GM19324 (cell line): Measurements from ENCODE around the gene LRRC75A.

Experiments used
- ATAC-seq: cut with Tn5 transposase; IDR thresholded peaks from one replicate; pipeline ENCODE4 v1.9.1; 2021; ENCODE audit warnings: mild to moderate bottlenecking, moderate library complexity; ENCODE audit not compliant: unreplicated experiment, low FRiP score

LRRC75A gene

DNA sequence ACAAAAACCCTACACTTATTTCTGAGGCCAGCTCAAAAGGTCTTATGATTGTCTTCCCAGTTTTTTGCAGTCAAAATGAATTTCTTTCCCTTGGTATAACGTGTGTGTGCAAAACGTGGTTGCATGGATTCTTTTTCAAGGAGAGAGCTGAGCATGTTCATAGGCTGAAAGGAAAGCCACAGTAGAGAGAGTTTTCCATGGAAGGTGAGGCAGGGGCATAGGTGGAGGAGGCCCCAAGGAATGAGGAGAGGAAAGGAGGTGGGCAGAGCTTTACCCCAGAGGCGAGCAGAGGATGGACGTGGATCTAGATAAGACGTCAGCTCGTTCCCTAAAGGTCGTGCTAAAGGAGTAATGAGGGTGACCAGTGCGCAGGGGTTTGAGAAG, 53.8 kb downstream of the LRRC75A start:
- ATAC-seq = peak; percentile 7

DNA sequence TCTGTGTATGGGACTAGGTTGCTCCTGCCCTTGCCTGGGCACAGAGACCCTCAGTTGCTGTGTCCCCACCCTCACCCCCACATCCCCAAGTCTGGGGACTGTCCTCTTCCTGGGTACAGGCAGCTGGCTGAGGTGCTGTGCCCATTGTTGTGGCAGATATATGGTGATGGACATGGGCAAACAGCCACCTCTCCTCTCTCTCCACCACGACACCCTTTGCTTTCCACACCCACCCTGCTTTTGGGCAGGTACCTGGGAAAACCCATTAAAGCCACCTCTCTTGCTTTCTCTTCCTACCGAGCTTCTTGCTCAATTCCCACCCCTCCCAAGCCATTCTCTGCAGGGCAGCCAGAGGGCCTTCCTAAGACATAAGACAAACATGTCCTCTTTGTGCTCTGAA, 54.9 kb downstream of the LRRC75A start:
- no peak for ATAC-seq

DNA sequence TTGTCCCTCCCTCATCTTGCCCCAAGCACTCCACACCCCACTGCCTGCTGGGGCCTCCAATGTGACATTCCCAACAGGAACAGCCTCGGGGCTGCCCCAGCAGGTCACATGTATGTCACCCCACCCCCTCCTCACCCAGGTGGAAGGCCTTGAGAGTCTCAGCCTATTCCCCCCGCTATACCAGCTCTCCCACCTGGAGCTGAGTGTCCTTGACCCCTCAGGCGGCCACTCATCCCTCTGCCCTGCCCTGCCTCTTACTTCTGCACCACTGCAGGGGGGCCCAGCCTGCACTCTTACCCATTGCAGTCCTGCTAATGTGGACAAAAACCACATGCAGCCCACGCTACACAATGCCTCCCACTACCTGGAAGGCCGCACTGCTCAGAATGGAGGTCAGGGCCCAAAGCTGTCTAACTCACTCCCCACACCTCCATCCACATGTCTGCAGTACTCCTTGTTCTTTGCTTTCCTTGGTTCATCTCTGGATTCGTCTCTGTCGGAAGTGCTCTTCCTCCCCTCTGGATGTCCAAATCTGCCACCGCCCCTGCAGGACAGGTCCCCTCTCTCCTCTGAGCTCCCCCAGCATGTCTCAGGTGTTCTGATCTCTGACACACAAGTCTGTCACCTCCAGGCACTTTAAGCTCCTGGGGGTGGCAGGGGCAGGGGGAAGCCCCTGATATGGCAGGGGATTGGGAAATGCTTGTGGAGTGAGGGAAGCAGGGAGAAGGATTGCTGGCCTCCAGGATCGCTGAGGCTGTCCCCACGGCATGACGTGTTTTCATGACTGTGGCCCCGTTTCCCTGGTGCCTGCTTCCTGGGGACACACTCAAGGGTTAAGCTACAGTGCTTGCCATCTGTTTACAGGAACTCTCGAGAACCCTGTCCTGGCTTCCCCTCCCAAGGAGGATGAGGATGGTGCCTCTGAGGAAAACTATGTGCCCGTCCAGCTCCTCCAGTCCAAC, 55.8 kb downstream of the LRRC75A start:
- ATAC-seq = no peak

DNA sequence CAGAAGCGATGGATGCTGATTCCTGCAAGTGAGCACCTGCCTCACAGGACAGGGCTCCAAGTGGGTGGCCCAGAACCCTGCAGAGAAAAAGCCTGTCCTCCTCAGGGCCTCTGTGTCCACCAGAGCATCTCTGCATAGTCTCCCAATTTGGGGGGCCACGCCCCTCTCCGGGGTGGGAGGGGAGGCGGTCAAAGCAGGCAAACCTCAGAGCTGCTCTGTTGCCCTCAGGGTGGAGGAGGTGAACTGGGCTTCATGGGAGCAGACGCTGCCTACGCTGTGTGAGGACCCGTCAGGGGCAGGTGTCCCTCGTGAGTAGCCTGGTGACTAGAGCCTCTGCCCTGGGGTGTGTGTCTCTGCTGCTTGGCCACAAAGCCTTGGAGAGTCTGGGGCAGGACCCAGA, 57.3 kb downstream of the LRRC75A start:
- no peak for ATAC-seq

DNA sequence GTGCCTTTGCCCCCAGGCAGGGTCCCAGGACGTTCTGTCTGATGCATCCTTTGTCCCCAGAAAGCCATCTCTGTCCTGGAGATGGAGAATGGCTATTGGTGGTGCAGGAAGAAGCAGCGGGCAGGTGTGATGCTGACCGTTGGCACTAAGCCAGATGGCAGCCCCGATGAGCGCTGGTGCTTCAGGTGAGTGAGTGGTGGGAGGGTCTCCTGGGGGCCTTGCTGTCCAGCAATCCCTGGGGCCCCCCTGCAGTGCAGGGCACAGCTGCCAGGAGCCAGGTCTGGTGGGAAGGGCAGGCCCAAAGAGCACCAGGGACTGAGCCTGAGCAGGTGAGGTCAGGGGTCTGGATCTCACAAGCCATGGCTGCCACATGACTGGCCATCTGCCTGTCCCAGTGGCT, 58.5 kb downstream of the LRRC75A start:
- no peak for ATAC-seq

DNA sequence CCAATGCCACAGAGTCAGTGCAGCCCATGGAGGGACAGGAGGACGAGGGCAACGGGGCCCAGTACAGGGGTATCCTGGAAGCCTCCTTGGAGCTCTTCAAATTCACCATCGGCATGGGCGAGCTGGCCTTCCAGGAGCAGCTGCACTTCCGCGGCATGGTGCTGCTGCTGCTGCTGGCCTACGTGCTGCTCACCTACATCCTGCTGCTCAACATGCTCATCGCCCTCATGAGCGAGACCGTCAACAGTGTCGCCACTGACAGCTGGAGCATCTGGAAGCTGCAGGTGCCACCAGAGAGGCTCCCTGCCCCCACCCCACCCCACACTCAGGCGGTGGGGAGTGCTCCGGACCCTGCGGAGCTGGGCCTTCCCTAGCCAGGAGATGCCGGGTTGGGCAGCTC, 60.0 kb downstream of the LRRC75A start:
- ATAC-seq = no peak

DNA sequence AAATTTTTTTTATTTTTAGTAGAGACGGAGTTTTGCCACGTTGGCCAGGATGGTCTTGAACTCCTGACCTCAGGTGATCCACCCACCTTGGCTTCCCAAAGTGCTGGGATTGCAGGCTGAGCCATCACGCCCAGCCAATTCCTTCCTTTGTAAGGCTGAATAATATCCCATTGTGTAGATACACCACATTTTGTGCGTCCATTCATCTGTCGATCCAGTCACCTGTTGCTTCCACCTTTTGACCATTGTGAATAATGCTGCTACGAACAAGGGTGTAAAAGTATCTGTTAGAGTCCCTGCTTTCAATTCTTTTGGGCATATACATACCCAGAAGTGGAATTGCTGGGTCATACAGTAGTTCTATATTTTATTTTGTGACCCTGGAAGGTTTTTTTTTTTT, 61.3 kb downstream of the LRRC75A start:
- ATAC-seq = no peak

DNA sequence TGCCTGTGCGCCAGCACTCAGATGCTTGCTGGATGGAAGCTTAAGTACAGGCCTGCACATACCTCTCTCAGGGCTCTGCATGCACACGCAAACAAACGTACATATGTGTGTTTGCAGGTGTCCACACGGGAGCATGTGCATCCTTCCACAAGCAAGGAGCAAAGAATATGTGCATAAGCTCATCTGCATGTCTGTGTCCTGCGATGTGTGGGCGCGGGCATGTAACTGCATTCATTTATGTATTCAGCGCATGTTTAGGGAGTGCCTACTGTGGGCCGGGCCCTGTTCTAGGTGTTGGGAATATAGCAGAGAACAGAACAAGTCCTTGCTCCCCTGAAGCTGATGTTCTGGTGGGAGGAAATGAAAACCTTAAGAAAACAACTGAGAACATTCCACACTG, 62.9 kb downstream of the LRRC75A start:
- ATAC-seq = no peak

DNA sequence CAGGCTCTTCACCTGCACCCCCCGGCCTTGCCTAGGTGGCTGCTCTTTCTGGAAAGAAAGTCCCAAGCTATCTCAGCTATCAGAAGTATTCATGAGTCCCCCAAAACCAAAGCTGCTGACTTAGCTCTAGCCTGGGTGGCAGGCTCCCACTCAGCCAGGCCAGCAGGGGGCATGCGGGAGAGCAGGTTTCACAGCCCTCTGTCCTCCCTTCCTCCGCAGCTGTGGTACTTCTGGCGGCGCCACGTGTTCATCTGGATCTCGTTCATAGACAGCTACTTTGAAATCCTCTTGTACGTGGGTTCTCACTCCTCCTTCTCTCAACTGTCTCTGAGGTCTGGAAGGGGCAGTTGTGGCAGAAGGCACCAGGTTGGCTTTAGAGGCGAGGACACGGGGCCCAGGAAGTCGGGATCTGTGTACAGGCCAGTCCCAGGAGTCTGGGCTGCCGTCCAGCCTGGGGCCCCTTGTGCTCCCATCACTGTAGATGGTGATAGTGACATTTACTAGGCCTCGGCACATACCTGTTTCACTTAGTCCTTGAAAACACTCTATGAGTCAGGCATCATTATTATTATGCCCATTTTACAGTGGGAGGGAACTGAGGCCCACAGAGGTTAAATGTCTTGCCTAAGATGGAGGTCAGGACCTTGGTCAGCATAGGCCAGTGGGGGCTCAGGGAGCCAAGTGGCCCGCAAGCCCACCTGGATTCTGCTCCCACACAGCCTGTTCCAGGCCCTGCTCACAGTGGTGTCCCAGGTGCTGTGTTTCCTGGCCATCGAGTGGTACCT, 63.7 kb downstream of the LRRC75A start:
- ATAC-seq = no peak

DNA sequence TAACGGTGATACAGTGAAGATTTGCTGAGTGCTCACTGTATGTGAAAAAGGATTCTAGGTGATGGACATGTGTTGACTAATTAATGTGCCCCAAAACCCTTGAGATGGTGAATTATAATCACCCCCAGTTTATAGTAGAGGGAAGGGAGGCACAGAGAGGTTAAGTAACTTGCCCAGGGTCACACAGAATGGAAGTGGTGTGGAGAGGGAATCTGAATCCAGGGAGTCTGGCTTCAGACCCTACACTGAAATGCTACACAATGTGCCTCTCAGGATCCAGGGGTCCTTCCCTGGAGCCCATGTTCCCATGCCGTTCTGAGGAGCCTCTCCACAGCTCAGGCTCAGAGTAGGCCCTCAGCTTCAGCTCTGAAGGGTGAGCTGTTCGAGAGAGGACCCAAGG, 65.0 kb downstream of the LRRC75A start:
- no peak for ATAC-seq

DNA sequence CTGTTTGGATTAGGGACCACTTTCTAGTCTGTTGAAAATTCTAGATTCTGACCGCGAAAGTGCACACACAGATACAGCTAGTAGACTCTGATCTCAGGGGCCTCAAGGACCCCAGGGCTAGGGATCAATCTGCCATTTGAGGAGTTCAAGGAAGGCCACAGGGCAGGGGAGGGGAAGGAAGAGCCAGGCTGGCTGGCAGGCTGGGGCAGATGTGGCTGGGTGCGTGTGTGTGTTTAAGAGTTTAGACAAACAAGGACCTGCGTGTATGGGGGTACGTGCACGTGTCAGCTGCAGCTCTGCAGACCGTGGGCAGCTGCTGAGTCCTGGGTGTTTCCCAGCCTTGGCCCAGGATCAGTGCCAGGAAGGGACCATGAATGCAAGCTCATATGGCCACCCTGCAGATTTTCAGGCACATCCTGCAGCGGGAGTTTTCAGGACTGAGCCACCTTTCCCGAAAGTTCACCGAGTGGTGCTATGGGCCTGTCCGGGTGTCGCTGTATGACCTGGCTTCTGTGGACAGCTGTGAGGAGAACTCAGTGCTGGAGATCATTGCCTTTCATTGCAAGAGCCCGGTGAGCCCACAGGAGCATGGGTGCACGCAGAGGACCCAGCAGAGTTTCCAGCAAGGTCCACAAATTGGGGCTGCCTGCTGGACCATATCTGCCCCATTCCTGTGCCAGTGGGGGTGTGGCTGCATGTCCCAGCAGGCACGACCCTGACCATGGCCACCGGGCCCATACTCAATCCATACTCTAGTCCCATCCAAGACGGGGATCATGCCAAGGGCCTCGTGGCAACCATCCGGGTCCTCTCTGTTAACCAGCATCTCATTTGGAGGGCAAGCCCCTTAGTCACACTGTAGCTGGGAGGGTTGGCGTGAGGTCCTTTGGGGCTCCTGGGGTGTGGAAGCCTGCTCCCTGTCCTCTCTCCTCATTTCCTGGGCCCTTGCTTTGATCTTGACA, 66.0 kb downstream of the LRRC75A start:
- ATAC-seq = no peak

DNA sequence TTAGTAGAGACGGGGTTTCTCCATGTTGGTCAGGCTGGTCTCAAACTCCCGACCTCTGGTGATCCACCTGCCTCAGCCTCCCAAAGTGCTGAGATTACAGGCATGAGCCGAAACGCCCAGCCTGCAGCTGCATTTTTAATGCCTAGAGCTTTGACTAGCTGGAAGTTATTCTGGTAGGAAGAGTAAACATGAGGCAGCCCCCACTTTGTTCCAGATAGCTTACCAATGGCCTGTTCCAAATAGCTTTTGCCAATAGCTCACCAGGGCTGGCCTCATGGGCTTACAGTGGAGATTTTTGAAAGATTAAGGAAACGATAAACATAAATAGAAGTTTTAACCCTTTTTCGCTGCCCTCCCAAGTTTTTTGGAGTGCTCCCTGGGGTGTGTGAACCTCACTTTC, 66.8 kb downstream of the LRRC75A start:
- ATAC-seq = no peak

DNA sequence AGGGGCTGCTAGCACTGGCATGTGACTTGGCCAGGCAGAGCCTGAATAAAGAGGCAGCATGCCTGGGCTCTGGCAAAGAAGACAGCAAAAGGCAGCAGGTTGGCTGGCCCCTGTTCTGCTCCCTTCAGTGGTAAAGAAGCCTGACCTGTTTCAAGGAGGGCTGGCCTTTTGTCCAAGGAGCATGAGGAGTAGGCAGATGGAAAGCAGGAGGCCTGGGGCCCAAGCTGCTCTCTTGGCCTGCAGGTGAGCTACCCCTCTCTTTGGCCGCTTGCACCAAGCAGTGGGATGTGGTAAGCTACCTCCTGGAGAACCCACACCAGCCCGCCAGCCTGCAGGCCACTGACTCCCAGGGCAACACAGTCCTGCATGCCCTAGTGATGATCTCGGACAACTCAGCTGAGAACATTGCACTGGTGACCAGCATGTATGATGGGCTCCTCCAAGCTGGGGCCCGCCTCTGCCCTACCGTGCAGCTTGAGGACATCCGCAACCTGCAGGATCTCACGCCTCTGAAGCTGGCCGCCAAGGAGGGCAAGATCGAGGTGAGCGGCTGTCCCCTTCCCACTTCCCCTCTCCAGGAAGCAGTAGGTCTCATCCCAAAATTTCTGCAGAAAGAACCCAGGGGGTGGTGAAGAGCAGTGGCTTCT, 68.6 kb downstream of the LRRC75A start:
- no peak for ATAC-seq

DNA sequence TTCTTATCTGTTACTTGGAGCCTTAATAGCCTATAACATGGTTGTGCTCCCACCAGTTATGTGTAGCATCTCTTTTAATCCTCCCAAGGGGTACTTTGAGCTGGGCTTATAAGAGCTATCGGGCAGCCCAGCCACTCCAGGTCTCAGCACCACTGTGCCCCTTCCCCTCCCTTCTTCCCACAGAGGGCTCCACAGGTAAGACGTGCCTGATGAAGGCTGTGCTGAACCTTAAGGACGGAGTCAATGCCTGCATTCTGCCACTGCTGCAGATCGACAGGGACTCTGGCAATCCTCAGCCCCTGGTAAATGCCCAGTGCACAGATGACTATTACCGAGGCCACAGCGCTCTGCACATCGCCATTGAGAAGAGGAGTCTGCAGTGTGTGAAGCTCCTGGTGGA, 69.6 kb downstream of the LRRC75A start:
- ATAC-seq = no peak

DNA sequence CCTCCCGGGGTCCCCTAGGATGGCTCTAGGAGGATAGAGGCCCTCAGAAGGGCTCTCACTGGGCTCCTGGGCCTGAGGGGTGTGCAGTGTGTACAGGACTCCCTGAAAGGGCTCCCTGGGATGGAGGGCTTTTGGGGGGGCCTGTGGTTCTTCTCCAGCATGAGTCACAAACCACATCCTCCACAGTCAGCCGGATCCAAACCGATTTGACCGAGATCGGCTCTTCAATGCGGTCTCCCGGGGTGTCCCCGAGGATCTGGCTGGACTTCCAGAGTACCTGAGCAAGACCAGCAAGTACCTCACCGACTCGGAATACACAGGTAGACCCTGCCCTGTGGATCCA, 72.1 kb downstream of the LRRC75A start:
- no peak for ATAC-seq

DNA sequence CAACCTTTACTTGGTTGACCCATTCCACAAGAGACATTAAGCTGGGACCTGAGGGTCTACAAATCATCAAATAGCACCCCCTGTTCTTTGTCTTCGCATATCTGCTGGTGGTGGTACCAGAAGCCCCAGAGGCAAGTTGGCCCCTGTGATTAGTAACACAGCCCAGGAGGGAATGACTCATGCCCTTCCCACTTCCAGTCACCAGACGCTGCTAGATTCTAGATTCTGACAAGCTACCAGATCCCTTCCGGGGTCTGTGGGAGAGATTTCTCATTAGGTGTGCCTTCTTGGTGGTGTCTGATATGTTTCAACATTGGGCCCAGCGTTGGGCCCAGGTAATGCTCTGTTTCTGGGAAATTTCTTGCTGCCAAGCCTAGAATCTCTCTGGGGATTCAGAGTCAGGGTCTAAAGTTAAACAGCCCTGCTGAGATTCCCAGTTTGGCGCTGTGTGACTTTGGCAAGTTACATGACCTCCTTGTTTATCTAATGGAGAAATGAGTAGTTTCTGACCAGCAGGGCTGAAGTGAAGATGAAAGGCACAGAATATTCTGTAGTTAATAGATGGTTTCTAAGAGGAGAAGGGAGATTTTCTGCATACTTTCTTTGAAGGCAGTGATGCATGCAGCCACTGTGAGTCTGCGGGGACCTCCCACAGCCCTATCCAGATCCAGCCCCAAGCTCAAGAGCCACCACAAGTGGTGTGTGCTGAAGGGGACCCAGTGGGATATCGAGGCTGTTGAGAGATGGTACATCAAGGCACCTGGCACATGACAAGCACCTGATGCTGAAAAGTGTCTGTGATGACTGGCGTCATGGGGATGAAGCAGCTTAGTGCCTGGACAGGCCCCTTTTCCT, 72.7 kb downstream of the LRRC75A start:
- no peak for ATAC-seq

DNA sequence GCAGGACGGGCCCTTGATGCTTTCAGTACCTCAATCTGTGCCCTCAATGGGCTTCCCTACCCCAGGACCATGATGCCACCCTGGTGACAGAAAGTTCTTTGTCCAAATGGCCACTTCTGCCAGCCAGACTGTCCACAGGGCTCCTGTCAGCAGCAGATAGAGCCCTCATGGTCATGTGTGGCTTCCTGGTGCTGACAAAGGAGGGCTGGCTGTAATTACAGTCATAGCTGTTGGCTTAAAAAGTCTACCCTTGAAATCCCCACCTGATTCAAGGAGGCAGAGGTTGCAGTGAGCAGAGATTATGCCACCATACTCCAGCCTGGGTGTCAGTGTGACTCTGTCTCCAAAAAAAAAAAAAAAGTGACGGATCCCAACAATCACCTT, 73.3 kb downstream of the LRRC75A start:
- ATAC-seq = no peak

DNA sequence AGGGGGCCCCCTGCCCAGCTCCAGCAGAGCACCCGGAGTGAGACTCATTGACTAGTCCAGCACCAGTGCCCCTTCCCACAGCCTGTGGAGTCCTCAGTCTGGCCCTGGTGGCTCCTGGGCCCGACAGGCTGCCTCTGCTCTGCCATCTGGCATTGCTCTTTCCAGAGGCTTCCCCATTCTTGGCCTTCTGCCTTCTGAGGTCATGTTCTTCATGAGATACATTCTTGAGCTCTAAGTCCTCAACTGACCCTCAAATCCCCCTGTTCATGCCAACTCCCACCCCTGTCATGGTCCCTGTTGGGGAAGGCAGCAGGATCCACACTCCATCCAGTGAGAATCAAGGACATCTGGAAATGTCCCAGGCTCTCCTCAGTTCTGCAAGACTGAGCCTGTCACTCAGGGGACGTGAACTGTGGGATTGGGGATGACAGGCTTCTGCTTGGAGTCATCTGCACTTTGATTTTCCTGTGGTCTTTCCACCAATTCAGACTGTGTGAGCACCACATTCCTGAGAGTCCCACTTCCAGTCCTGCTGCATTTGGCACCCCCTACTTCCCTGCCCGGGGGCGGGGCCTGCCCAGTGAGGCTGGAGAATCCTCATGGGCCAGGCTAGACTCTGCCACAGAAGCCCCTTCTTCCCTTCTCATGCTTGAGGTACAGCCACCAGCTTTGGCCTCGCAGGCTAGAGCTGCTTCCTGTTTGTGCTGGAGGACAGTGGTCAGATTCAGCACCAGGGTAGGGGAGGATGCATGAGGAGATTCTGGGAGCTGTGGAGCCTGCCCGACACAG, 73.9 kb downstream of the LRRC75A start:
- ATAC-seq = no peak

DNA sequence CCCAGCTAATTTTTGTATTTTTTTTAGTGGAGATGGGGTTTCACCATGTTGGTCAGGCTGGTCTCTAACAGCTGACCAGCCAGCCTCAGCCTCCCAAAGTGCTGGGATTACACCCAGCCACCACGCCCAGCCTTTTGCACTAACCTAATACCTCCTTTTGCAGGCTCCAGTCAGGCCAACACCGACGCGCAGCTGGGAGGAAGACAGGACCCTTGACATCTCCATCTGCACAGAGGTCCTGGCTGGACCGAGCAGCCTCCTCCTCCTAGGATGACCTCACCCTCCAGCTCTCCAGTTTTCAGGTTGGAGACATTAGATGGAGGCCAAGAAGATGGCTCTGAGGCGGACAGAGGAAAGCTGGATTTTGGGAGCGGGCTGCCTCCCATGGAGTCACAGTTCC, 74.6 kb downstream of the LRRC75A start:
- ATAC-seq = no peak
